BE2C (cell line): Measurements from ENCODE around the gene SYT1.
A peak's percentile ranks its signal among the peaks of the same experiment; 100 is the strongest.

Source experiments
- DNase-seq: peaks from one replicate; pipeline ENCODE4 v3.0.0-alpha.2; 2020
- H3K27me3 ChIP-seq: fragments of 250-450 bp; sonication (Bioruptor Pico); 2 replicates; pipeline ENCODE4 v1.5.1; 2020; ENCODE audit warnings: mild to moderate bottlenecking
- H3K36me3 ChIP-seq: fragments of 250-450 bp; sonication (Bioruptor Pico); 2 replicates; pipeline ENCODE4 v1.5.1; 2020; ENCODE audit warnings: mild to moderate bottlenecking
- H3K4me1 ChIP-seq: fragments of 250-450 bp; sonication (Bioruptor Pico); 2 replicates; pipeline ENCODE4 v1.5.1; 2020
- H3K4me3 ChIP-seq: 2 replicates; pipeline ENCODE4 v1.5.1; 2011; ENCODE audit warnings: low read depth, low read length
- H3K9me3 ChIP-seq: fragments of 250-450 bp; sonication (Bioruptor Pico); 2 replicates; pipeline ENCODE4 v1.5.1; 2020
- TF ChIP-seq, protein P1 (sequence below): IDR thresholded peaks from 2 replicates; pipeline ENCODE4 v1.5.1; 2012; ENCODE audit warnings: mild to moderate bottlenecking, low read depth, low read length

Gene SYT1

GRCh38 chr12:78959556-78959955 is 95.0 kb downstream of the SYT1 start:
- H3K4me1 ChIP-seq = no peaks in the 10 kb centered on the region; the same call in none of the 2 replicates
- peaks cover 76% of the 10 kb centered on the region for H3K36me3 ChIP-seq
- H3K4me3 ChIP-seq = no peak overlapping the region
- TF ChIP-seq, protein P1, sequence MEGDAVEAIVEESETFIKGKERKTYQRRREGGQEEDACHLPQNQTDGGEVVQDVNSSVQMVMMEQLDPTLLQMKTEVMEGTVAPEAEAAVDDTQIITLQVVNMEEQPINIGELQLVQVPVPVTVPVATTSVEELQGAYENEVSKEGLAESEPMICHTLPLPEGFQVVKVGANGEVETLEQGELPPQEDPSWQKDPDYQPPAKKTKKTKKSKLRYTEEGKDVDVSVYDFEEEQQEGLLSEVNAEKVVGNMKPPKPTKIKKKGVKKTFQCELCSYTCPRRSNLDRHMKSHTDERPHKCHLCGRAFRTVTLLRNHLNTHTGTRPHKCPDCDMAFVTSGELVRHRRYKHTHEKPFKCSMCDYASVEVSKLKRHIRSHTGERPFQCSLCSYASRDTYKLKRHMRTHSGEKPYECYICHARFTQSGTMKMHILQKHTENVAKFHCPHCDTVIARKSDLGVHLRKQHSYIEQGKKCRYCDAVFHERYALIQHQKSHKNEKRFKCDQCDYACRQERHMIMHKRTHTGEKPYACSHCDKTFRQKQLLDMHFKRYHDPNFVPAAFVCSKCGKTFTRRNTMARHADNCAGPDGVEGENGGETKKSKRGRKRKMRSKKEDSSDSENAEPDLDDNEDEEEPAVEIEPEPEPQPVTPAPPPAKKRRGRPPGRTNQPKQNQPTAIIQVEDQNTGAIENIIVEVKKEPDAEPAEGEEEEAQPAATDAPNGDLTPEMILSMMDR = peak; percentile 27
- no peak for DNase-seq
- H3K27me3 ChIP-seq = no peaks in the 10 kb centered on the region
- H3K9me3 ChIP-seq = no peaks in the 10 kb centered on the region

DNA sequence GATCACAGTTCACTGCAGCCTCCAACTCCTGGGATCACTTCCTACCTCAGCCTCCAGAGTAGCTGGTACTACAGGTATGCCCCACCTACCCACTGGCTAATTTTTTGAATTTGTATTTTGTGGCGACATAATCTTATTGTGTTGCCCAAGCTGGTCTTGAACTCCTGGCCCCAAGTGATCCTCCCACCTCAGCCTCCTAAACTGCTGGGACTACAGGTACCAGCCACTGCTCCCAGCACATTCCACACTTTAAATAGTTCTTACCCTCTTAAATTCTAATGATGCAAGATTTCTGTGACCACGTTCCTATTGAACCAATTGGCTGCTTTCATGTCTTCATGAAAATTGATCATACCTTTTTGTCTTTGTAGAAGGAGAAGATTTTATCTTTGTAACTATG is 96.6 kb downstream of the SYT1 start:
- DNase-seq = no peak
- H3K4me3 ChIP-seq = no peak overlapping the region
- no peaks in the 10 kb centered on the region for H3K27me3 ChIP-seq
- peaks cover 67% of the 10 kb centered on the region for H3K36me3 ChIP-seq
- TF ChIP-seq, protein P1 = no peak
- no peaks in the 10 kb centered on the region for H3K9me3 ChIP-seq
- no peaks in the 10 kb centered on the region; the same call in none of the 2 replicates for H3K4me1 ChIP-seq

- no peak for DNase-seq
- Histone ChIP-seq H3K36me3 (peaks cover 51% of the 10 kb centered on the region), H3K9me3 (no peaks in the 10 kb centered on the region), H3K4me1 (peaks cover 3% of the 10 kb centered on the region), H3K27me3 (no peaks in the 10 kb centered on the region), H3K4me3 (no peak overlapping the region)
- TF ChIP-seq, protein P1 = no peak
These were observed 99.1 kb downstream of the SYT1 start for GRCh38 chr12:78963439-78964227.

DNA sequence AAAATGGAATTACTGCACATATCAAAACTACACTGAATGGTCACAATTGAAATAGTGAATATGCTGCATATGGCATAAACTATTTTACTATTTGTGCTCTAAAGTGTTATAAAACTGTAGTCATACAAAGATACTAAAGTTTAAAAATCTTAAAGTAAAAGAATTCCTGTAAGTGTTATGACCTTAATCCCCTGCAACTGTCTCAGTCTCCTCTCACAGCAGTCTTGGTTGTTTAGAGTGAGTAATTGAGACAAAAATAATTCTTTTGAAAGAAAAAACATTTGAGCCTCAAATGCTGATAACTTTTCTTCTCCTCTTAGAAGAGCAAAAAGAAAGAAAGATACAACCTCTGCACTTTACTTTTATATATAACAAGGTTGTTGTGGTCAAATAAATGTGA is 99.9 kb downstream of the SYT1 start:
- TF ChIP-seq, protein P1 = no peak
- Histone ChIP-seq H3K4me1 (peaks cover 3% of the 10 kb centered on the region), H3K27me3 (no peaks in the 10 kb centered on the region)

GRCh38 chr12:78966062-78966461 is 101.5 kb downstream of the SYT1 start:
- H3K4me1 ChIP-seq = peaks cover 3% of the 10 kb centered on the region
- no peak for DNase-seq
- peaks cover 32% of the 10 kb centered on the region for H3K36me3 ChIP-seq
- TF ChIP-seq, protein P1 = no peak
- H3K9me3 ChIP-seq = no peaks in the 10 kb centered on the region
- H3K4me3 ChIP-seq = no peak overlapping the region
- no peaks in the 10 kb centered on the region for H3K27me3 ChIP-seq

More for the DNA sequence above, 99.9 kb downstream of the SYT1 start:
- Histone ChIP-seq H3K9me3 (no peaks in the 10 kb centered on the region), H3K36me3 (peaks cover 45% of the 10 kb centered on the region), H3K4me3 (no peak overlapping the region)
- no peak for DNase-seq

GRCh38 chr12:78966926-78967325 is 102.4 kb downstream of the SYT1 start:
- H3K36me3 ChIP-seq = peaks cover 27% of the 10 kb centered on the region
- no peaks in the 10 kb centered on the region for H3K9me3 ChIP-seq
- no peak for DNase-seq
- peaks cover 3% of the 10 kb centered on the region for H3K4me1 ChIP-seq
- no peaks in the 10 kb centered on the region for H3K27me3 ChIP-seq
- no peak overlapping the region for H3K4me3 ChIP-seq
- TF ChIP-seq, protein P1 = no peak
